ENCODE data around the gene TASL.

Gene TASL

GRCh38 chrX:30561191-30561590 is 16.4 kb downstream of the TASL start:
- H3K4me1 ChIP-seq (ENCODE audit: insufficient read depth, low read length) = no peaks in the 10 kb centered on the region
- no peak overlapping the region for H2AFZ ChIP-seq (ENCODE audit: low read depth, low read length)
- H3K4me2 ChIP-seq (ENCODE audit: insufficient read depth, low read length) = no peak overlapping the region
- no peak overlapping the region for H3K4me3 ChIP-seq (ENCODE audit: low read depth in 1 of 2, low read length in 2 of 2)
- no peaks in the 10 kb centered on the region for H3K36me3 ChIP-seq (ENCODE audit: insufficient read depth, low read length)
- H3K79me2 ChIP-seq (ENCODE audit: insufficient read depth, low read length) = no peaks in the 10 kb centered on the region
- no peak overlapping the region for H3K27ac ChIP-seq (ENCODE audit: low read length)
- no peak for TF ChIP-seq EZH2 (IDR thresholded peaks at IDR 0.05; ENCODE audit: borderline replicate concordance, low read depth, low read length, severe bottlenecking)
- TF ChIP-seq, protein P1, sequence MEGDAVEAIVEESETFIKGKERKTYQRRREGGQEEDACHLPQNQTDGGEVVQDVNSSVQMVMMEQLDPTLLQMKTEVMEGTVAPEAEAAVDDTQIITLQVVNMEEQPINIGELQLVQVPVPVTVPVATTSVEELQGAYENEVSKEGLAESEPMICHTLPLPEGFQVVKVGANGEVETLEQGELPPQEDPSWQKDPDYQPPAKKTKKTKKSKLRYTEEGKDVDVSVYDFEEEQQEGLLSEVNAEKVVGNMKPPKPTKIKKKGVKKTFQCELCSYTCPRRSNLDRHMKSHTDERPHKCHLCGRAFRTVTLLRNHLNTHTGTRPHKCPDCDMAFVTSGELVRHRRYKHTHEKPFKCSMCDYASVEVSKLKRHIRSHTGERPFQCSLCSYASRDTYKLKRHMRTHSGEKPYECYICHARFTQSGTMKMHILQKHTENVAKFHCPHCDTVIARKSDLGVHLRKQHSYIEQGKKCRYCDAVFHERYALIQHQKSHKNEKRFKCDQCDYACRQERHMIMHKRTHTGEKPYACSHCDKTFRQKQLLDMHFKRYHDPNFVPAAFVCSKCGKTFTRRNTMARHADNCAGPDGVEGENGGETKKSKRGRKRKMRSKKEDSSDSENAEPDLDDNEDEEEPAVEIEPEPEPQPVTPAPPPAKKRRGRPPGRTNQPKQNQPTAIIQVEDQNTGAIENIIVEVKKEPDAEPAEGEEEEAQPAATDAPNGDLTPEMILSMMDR (IDR thresholded peaks at IDR 0.05; ENCODE audit: borderline replicate concordance, extremely low read depth, low read length, poor library complexity, severe bottlenecking) = no peak
- no peaks in the 10 kb centered on the region for H4K20me1 ChIP-seq (ENCODE audit: insufficient read depth, low read length)
- H3K9me3 ChIP-seq (ENCODE audit: insufficient read depth, low read length, severe bottlenecking) = no peaks in the 10 kb centered on the region
- ATAC-seq (ENCODE audit: insufficient read depth, low read depth) = no peak
- H3K27me3 ChIP-seq (ENCODE audit: insufficient read depth, low read length, poor library complexity) = no peaks in the 10 kb centered on the region
- no peak overlapping the region for H3K9ac ChIP-seq (ENCODE audit: low read depth, low read length)
- no peak for DNase-seq

GRCh38 chrX:30538271-30538670 is 39.3 kb downstream of the TASL start:
- no peak overlapping the region for H3K27ac ChIP-seq (ENCODE audit: low read length)
- TF ChIP-seq EZH2 (IDR thresholded peaks at IDR 0.05; ENCODE audit: borderline replicate concordance, low read depth, low read length, severe bottlenecking) = no peak
- TF ChIP-seq, protein P1 (IDR thresholded peaks at IDR 0.05; ENCODE audit: borderline replicate concordance, extremely low read depth, low read length, poor library complexity, severe bottlenecking) = no peak

DNA sequence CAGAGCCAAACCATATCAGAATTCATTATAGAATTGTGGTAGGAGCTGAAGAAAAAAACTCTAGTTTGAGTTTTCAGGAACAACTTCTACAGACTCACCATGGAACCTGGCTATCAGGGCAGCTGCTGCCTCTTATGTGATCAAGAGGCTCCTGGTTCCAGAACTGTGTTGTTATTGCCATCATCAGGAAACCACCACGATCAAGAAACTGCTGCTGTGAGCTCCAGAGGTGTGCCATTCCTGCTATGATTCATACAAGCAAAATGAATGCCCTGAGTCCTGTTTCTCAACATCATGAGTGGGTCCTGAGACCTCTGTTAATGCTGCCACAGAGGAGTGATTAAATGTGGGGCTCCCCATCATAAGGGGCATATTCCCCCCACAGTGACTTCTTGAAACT is 43.7 kb downstream of the TASL start:
- no peak for ATAC-seq (ENCODE audit: insufficient read depth, low read depth)
- H2AFZ ChIP-seq (ENCODE audit: low read depth, low read length) = no peak overlapping the region

More at GRCh38 chrX:30538271-30538670, 39.3 kb downstream of the TASL start:
- H3K9ac ChIP-seq (ENCODE audit: low read depth, low read length) = no peak overlapping the region
- ATAC-seq (ENCODE audit: insufficient read depth, low read depth) (no peak), DNase-seq (no peak)
- H3K4me1 ChIP-seq (ENCODE audit: insufficient read depth, low read length) = no peaks in the 10 kb centered on the region
- no peaks in the 10 kb centered on the region for H4K20me1 ChIP-seq (ENCODE audit: insufficient read depth, low read length)
- no peak overlapping the region for H3K4me3 ChIP-seq (ENCODE audit: low read depth in 1 of 2, low read length in 2 of 2)
- H3K27me3 ChIP-seq (ENCODE audit: insufficient read depth, low read length, poor library complexity) = no peaks in the 10 kb centered on the region
- no peak overlapping the region for H2AFZ ChIP-seq (ENCODE audit: low read depth, low read length)
- H3K9me3 ChIP-seq (ENCODE audit: insufficient read depth, low read length, severe bottlenecking) = no peaks in the 10 kb centered on the region
- no peak overlapping the region for H3K4me2 ChIP-seq (ENCODE audit: insufficient read depth, low read length)
- no peaks in the 10 kb centered on the region for H3K36me3 ChIP-seq (ENCODE audit: insufficient read depth, low read length)
- no peaks in the 10 kb centered on the region for H3K79me2 ChIP-seq (ENCODE audit: insufficient read depth, low read length)

More for the DNA sequence above, 43.7 kb downstream of the TASL start:
- Histone ChIP-seq H3K4me2 (ENCODE audit: insufficient read depth, low read length) (no peak overlapping the region), H3K4me3 (ENCODE audit: low read depth in 1 of 2, low read length in 2 of 2) (no peak overlapping the region), H3K36me3 (ENCODE audit: insufficient read depth, low read length) (no peaks in the 10 kb centered on the region), H3K79me2 (ENCODE audit: insufficient read depth, low read length) (no peaks in the 10 kb centered on the region), H4K20me1 (ENCODE audit: insufficient read depth, low read length) (no peaks in the 10 kb centered on the region), H3K4me1 (ENCODE audit: insufficient read depth, low read length) (no peaks in the 10 kb centered on the region), H3K27me3 (ENCODE audit: insufficient read depth, low read length, poor library complexity) (no peaks in the 10 kb centered on the region), H3K27ac (ENCODE audit: low read length) (no peak overlapping the region), H3K9ac (ENCODE audit: low read depth, low read length) (no peak overlapping the region), H3K9me3 (ENCODE audit: insufficient read depth, low read length, severe bottlenecking) (no peaks in the 10 kb centered on the region)
- TF ChIP-seq, protein P1 (IDR thresholded peaks at IDR 0.05; ENCODE audit: borderline replicate concordance, extremely low read depth, low read length, poor library complexity, severe bottlenecking) = no peak
- TF ChIP-seq EZH2 (IDR thresholded peaks at IDR 0.05; ENCODE audit: borderline replicate concordance, low read depth, low read length, severe bottlenecking) = no peak
- no peak for DNase-seq

Data from DND-41 (cell line).